HL-60/S4 treated with retinoic acid at 250 ng/mL for 4 days and 3 days (cell line): ENCODE results near the gene TOR4A.

Experiments
- in situ Hi-C: fragments of 300-500 bp; cut with MboI; formaldehyde crosslinking; loops from 2 replicates; pipeline ENCODE4 v1.7.0; 2022; ENCODE audit warnings: low sequenced_read_pairs

Gene TOR4A

GRCh38 chr9:137277329-137278041 lies at the start of gene TOR4A:
TSS of gene TOR4A (plus strand) at chr9:137277726. CDS start at chr9:137278690, 964 bp downstream.
- in situ Hi-C loops = no loop called here

- in situ Hi-C loops = no loop called here
Measured at GRCh38 chr9:137227853-137228505, 49.5 kb upstream of the TOR4A start.

GRCh38 chr9:137228506-137228967 lies 49.0 kb upstream of the TOR4A start:
- in situ Hi-C loops = no loop called here

- in situ Hi-C loops = no loop called here
Measured at GRCh38 chr9:137228968-137229896, 48.3 kb upstream of the TOR4A start.

- in situ Hi-C loops = loop anchor here (5.0 kb wide), 1 partner anchor 108 kb away; no protein-coding TSS in a partner anchor
Measured at GRCh38 chr9:137229903-137230704, 47.4 kb upstream of the TOR4A start.

GRCh38 chr9:137230705-137231371 lies 46.7 kb upstream of the TOR4A start, which contains the start of gene SLC34A3:
TSS of gene SLC34A3 (plus strand) at chr9:137230901. CDS start at chr9:137231703, 802 bp downstream.
- in situ Hi-C loops = loop anchor here (5.0 kb wide), 1 partner anchor 109 kb away; no protein-coding TSS in a partner anchor

GRCh38 chr9:137231372-137232039 lies 46.0 kb upstream of the TOR4A start:
- in situ Hi-C loops = loop anchor here (5.0 kb wide), 1 partner anchor 109 kb away; no protein-coding TSS in a partner anchor

- in situ Hi-C loops = loop anchor here (5.0 kb wide), 1 partner anchor 110 kb away; no protein-coding TSS in a partner anchor
Measured at GRCh38 chr9:137232101-137232500, 45.4 kb upstream of the TOR4A start.

GRCh38 chr9:137232510-137232909 lies 45.0 kb upstream of the TOR4A start:
- in situ Hi-C loops = loop anchor here (5.0 kb wide), 1 partner anchor 110 kb away; no protein-coding TSS in a partner anchor

GRCh38 chr9:137233143-137233980 lies 44.2 kb upstream of the TOR4A start:
- in situ Hi-C loops = loop anchor here (5.0 kb wide), 1 partner anchor 111 kb away; no protein-coding TSS in a partner anchor

- in situ Hi-C loops = loop anchor here (5.0 kb wide), 1 partner anchor 112 kb away; no protein-coding TSS in a partner anchor
Measured at GRCh38 chr9:137234055-137234697, 43.4 kb upstream of the TOR4A start.

- in situ Hi-C loops = loop anchor here (5.0 kb wide), 1 partner anchor 113 kb away; no protein-coding TSS in a partner anchor
Measured at GRCh38 chr9:137234758-137235423, 42.6 kb upstream of the TOR4A start.

GRCh38 chr9:137235424-137236237 lies 41.9 kb upstream of the TOR4A start:
- in situ Hi-C loops = no loop called here

- in situ Hi-C loops = no loop called here
Measured at GRCh38 chr9:137236238-137236935, 41.1 kb upstream of the TOR4A start.

GRCh38 chr9:137236936-137237421 lies 40.5 kb upstream of the TOR4A start:
- in situ Hi-C loops = no loop called here
